HG03460 (cell line): Measurements from ENCODE around the gene MOSMO.

ENCODE experiments used
- ATAC-seq: cut with Tn5 transposase; IDR thresholded peaks from one replicate; pipeline ENCODE4 v1.9.1; 2021; ENCODE audit not compliant: unreplicated experiment

Gene MOSMO

GRCh38 chr16:22007509-22008214, at the start of gene MOSMO:
Gene MOSMO (plus strand): TSS chr16:22008111. CDS start chr16:22008302, 191 bp downstream.
- no peak for ATAC-seq

- ATAC-seq: no peak
Measured at GRCh38 chr16:21959050-21959449, 48.9 kb upstream of the MOSMO start.

- ATAC-seq: no peak
Measured at GRCh38 chr16:21962475-21962874, 45.4 kb upstream of the MOSMO start.

- no peak for ATAC-seq
Measured at GRCh38 chr16:21963887-21964286, 44.0 kb upstream of the MOSMO start.

DNA sequence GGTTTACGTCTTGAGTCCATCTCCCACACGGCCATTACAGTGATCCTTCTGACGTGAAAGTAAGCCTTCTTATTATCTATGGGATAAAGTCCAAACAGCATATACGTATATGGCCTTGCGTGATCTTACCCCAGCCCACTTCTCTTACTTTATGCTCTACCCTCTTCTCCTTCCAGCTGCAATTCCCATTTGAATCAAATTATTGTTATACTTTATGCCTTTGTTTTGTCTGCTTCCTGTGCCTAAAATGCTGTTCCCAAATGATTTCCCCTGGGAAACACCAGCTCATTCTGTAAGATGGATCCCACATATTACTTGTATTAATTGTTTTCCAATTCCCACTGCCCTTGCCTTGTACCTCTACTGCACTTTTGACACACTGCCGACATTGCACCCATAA, 43.6 kb upstream of the MOSMO start:
- ATAC-seq: no peak

- ATAC-seq: no peak
Measured at GRCh38 chr16:21971856-21972255, 36.1 kb upstream of the MOSMO start.

- ATAC-seq: no peak
Measured at GRCh38 chr16:21973945-21974344, 34.0 kb upstream of the MOSMO start.

- ATAC-seq: no peak
Measured at GRCh38 chr16:21980032-21980431, 27.9 kb upstream of the MOSMO start.

DNA sequence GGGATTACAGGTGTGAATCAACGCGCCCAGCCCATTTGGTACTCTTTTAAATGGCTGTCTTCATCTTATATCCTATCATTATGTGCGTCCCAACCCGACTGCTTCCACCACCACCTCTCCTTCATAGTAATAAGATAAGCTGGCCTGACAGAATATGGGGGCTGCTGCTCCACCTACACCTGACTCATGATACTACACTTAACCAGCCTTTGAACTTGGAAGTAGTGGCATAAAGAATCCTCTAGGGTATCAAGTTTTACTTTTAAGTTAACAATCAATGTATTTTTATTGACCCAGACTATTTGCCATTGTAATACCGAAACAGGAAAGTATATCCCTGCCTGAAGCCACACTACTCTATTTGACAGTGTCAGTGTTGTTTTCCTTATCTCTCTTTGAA, 25.8 kb upstream of the MOSMO start:
- ATAC-seq: no peak

DNA sequence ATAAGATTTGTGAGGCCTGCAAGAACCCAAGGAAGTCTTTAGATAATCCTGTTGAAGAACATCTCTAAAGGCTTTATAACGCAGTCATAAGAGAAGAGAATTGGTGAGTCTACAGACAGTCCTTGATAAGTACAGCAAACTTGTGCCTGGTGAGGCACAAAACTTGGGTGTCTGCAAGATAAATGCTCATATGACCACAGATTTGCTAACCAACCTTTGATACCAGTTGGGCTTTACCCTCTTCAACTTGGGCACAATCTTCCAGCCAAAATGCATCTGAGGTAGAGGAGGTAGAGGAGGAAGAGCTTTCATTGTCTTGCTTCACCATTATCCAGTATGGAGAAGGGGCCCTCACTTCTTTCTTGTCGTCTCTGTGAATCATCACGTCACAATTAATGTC, 23.8 kb upstream of the MOSMO start:
- ATAC-seq: no peak

DNA sequence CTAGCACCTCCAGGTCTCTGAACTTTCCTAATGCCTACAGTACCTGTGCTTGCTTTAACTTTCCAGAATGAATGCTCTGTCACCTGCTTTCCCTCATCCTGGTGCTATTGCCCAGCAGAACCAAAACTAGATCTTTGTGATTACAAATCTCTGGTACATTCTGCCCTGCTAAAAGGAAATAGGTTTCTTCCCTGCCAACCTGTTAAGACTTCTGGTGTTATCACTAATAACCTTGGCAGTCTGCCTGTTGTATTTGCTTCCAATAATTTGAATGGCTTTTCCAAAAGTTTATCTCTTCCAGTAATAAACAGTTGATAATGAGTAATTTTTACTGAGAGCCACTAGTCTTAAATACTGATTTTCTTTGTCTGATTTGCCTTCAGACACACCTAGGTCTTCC, 22.4 kb upstream of the MOSMO start:
- ATAC-seq: no peak

- ATAC-seq: no peak
Measured at GRCh38 chr16:21986692-21987246, 21.1 kb upstream of the MOSMO start.

- no peak for ATAC-seq
Measured at GRCh38 chr16:21987498-21987897, 20.4 kb upstream of the MOSMO start.

- no peak for ATAC-seq
Measured at GRCh38 chr16:21989133-21989532, 18.8 kb upstream of the MOSMO start.

GRCh38 chr16:21989751-21990150, 18.2 kb upstream of the MOSMO start:
- no peak for ATAC-seq

GRCh38 chr16:21990381-21990944, 17.4 kb upstream of the MOSMO start:
- ATAC-seq: no peak

DNA sequence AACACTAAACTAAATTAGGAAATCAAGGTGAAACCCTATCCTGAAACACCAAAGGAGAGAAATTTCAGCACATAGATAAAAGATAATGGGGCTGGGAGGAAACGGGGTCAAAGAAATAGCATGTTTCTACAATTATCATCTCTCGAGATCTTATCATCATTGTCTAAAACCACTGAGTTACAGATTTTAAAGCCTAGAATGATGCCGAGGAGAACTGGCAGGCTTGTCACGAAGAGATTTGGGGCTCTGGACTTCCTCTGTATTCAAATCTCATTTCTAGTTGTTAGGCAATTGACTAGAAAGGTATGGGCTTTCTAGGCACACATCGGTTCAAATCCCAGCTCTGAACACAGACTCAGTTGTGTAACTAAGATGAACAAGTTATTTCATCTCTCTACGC, 16.3 kb upstream of the MOSMO start:
- no peak for ATAC-seq

GRCh38 chr16:21994856-21995465, 12.9 kb upstream of the MOSMO start:
- no peak for ATAC-seq

GRCh38 chr16:21996923-21997696, 10.8 kb upstream of the MOSMO start:
- no peak for ATAC-seq

GRCh38 chr16:21997697-21998480, 10.0 kb upstream of the MOSMO start:
- no peak for ATAC-seq

- ATAC-seq: no peak
Measured at GRCh38 chr16:22001591-22001990, 6.3 kb upstream of the MOSMO start.
